ENCODE data around the gene PPP1CB. TPM values are rescaled to one million over a fixed set of nuclear protein-coding genes. Genes with fewer than 3 reads are reported as not detected.

The PPP1CB gene
- total and polyA plus RNA-seq, 2 experiments from 2014 or later, result 161 to 269 TPM

- Histone ChIP-seq H3K4me2 (no peak overlapping the region), H3K79me2 (no peaks in the 10 kb centered on the region), H3K4me1 (ENCODE audit: insufficient read depth) (no peaks in the 10 kb centered on the region), H4K20me1 (ENCODE audit: insufficient read depth, poor library complexity, severe bottlenecking) (no peaks in the 10 kb centered on the region), H3K27ac (no peak overlapping the region), H2AFZ (no peak overlapping the region), H3K4me3 (no peak overlapping the region), H3K36me3 (replicated peaks; ENCODE audit: insufficient read depth, low read depth) (no peaks in the 10 kb centered on the region), H3K9me3 (ENCODE audit: low read depth) (no peaks in the 10 kb centered on the region), H3K9me2 (replicated peaks; ENCODE audit: insufficient read depth) (no peaks in the 10 kb centered on the region), H3K27me3 (no peaks in the 10 kb centered on the region)
- no peak for TF ChIP-seq EZH2phosphoT487 (IDR thresholded peaks at IDR 0.05; ENCODE audit: low read depth, severe bottlenecking, unreplicated experiment)
- no peak for DNase-seq (ENCODE audit: low spot score)
These were observed 21.9 kb upstream of the PPP1CB start for GRCh38 chr2:28729698-28730097.

DNA sequence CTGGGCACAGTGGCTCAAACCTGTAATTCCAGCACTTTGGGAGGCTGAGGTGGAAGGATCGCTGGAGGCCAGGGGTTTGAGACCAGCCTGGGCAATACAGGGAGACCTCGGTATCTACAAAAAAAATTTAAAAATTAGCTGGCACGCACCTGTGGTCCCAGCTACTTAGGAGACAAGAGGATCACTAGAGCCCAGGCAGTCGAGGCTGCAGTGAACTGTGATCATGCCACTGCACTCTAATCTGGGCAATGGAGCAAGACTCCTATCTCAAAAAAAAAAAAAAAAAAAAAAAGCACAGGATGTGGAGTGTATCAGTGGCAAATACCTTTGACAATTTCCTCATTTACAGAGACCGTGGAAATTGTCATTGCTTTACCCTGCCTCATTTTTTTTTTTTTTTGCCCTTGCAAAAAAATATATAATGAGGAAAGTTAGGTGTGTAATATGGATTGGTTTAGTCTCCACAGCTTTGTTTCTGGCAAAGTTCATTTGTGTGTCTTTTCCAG is 20.9 kb upstream of the PPP1CB start:
- Histone ChIP-seq H3K4me3 (no peak overlapping the region), H4K20me1 (ENCODE audit: insufficient read depth, poor library complexity, severe bottlenecking) (no peaks in the 10 kb centered on the region), H2AFZ (no peak overlapping the region), H3K27me3 (no peaks in the 10 kb centered on the region), H3K4me2 (no peak overlapping the region), H3K27ac (no peak overlapping the region), H3K4me1 (ENCODE audit: insufficient read depth) (no peaks in the 10 kb centered on the region), H3K36me3 (replicated peaks; ENCODE audit: insufficient read depth, low read depth) (no peaks in the 10 kb centered on the region), H3K79me2 (no peaks in the 10 kb centered on the region), H3K9me2 (replicated peaks; ENCODE audit: insufficient read depth) (no peaks in the 10 kb centered on the region), H3K9me3 (ENCODE audit: low read depth) (no peaks in the 10 kb centered on the region)
- TF ChIP-seq EZH2 (IDR thresholded peaks at IDR 0.05; ENCODE audit: borderline replicate concordance) (no peak), EZH2phosphoT487 (IDR thresholded peaks at IDR 0.05; ENCODE audit: low read depth, severe bottlenecking, unreplicated experiment) (no peak)
- TF ChIP-seq, protein P1, sequence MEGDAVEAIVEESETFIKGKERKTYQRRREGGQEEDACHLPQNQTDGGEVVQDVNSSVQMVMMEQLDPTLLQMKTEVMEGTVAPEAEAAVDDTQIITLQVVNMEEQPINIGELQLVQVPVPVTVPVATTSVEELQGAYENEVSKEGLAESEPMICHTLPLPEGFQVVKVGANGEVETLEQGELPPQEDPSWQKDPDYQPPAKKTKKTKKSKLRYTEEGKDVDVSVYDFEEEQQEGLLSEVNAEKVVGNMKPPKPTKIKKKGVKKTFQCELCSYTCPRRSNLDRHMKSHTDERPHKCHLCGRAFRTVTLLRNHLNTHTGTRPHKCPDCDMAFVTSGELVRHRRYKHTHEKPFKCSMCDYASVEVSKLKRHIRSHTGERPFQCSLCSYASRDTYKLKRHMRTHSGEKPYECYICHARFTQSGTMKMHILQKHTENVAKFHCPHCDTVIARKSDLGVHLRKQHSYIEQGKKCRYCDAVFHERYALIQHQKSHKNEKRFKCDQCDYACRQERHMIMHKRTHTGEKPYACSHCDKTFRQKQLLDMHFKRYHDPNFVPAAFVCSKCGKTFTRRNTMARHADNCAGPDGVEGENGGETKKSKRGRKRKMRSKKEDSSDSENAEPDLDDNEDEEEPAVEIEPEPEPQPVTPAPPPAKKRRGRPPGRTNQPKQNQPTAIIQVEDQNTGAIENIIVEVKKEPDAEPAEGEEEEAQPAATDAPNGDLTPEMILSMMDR (IDR thresholded peaks at IDR 0.05; ENCODE audit: poor library complexity), result no peak
- WGBS (ENCODE audit: low lambda C conversion rate, missing lambda C conversion rate), result 90% methylated on average over 5 of the region's 5 CpGs
- DNase-seq (ENCODE audit: low spot score), result no peak

- no peaks in the 10 kb centered on the region for H3K79me2 ChIP-seq
- no peak overlapping the region for H2AFZ ChIP-seq
- H3K27me3 ChIP-seq, result no peaks in the 10 kb centered on the region
- no peak overlapping the region for H3K4me2 ChIP-seq
- no peaks in the 10 kb centered on the region for H3K36me3 ChIP-seq (replicated peaks; ENCODE audit: insufficient read depth, low read depth)
- TF ChIP-seq, protein P1 (IDR thresholded peaks at IDR 0.05; ENCODE audit: poor library complexity), result no peak
- TF ChIP-seq EZH2 (IDR thresholded peaks at IDR 0.05; ENCODE audit: borderline replicate concordance) (no peak), EZH2phosphoT487 (IDR thresholded peaks at IDR 0.05; ENCODE audit: low read depth, severe bottlenecking, unreplicated experiment) (no peak)
- no peaks in the 10 kb centered on the region for H3K4me1 ChIP-seq (ENCODE audit: insufficient read depth)
- no peaks in the 10 kb centered on the region for H3K9me2 ChIP-seq (replicated peaks; ENCODE audit: insufficient read depth)
- no peak for DNase-seq (ENCODE audit: low spot score)
- no peak overlapping the region for H3K27ac ChIP-seq
- H3K9me3 ChIP-seq (ENCODE audit: low read depth), result no peaks in the 10 kb centered on the region
- 75% methylated on average over 6 of the region's 6 CpGs for WGBS (ENCODE audit: low lambda C conversion rate, missing lambda C conversion rate)
- no peak overlapping the region for H3K4me3 ChIP-seq
- no peaks in the 10 kb centered on the region for H4K20me1 ChIP-seq (ENCODE audit: insufficient read depth, poor library complexity, severe bottlenecking)
These were observed 16.1 kb upstream of the PPP1CB start for GRCh38 chr2:28735511-28735910.

- H3K27ac ChIP-seq, result no peak overlapping the region
These were observed 15.6 kb upstream of the PPP1CB start for GRCh38 chr2:28736034-28736433.

More at GRCh38 chr2:28736034-28736433, 15.6 kb upstream of the PPP1CB start:
- no peaks in the 10 kb centered on the region for H4K20me1 ChIP-seq (ENCODE audit: insufficient read depth, poor library complexity, severe bottlenecking)
- TF ChIP-seq EZH2phosphoT487 (IDR thresholded peaks at IDR 0.05; ENCODE audit: low read depth, severe bottlenecking, unreplicated experiment) (no peak), EZH2 (IDR thresholded peaks at IDR 0.05; ENCODE audit: borderline replicate concordance) (no peak)
- TF ChIP-seq, protein P1 (IDR thresholded peaks at IDR 0.05; ENCODE audit: poor library complexity), result no peak
- no peak overlapping the region for H3K4me2 ChIP-seq
- H3K9me2 ChIP-seq (replicated peaks; ENCODE audit: insufficient read depth), result no peaks in the 10 kb centered on the region
- no peak overlapping the region for H2AFZ ChIP-seq
- no peaks in the 10 kb centered on the region for H3K9me3 ChIP-seq (ENCODE audit: low read depth)
- no peaks in the 10 kb centered on the region for H3K36me3 ChIP-seq (replicated peaks; ENCODE audit: insufficient read depth, low read depth)
- no peaks in the 10 kb centered on the region for H3K79me2 ChIP-seq
- DNase-seq (ENCODE audit: low spot score), result no peak
- 76% methylated on average over 3 of the region's 3 CpGs for WGBS (ENCODE audit: low lambda C conversion rate, missing lambda C conversion rate)
- H3K4me3 ChIP-seq, result no peak overlapping the region
- no peaks in the 10 kb centered on the region for H3K27me3 ChIP-seq
- H3K4me1 ChIP-seq (ENCODE audit: insufficient read depth), result no peaks in the 10 kb centered on the region

Data from hepatocyte (in vitro differentiated cells).